IPS DF 6.9 (cell line): Measurements from ENCODE around the gene THOC1.
"Not testable (repeated sequence)": the region's sequence is repeated elsewhere in the genome, so short reads cannot be mapped to it uniquely, and the experiment has no call there.

ENCODE experiments used
- DNase-seq: peaks from one replicate; pipeline ENCODE4 v3.0.0-alpha.2; 2013; ENCODE audit warnings: low read depth, low spot score
- H3K27ac ChIP-seq: one replicate; pipeline ENCODE4 v1.5.1; 2013; ENCODE audit warnings: low read length, control low read depth
- H3K27me3 ChIP-seq: 2 replicates; pipeline ENCODE4 v1.6.1; 2013; ENCODE audit warnings: mild to moderate bottlenecking, low read length; ENCODE audit not compliant: control insufficient read depth, insufficient read depth
- H3K36me3 ChIP-seq: 2 replicates; pipeline ENCODE4 v1.6.1; 2013; ENCODE audit warnings: low read length; ENCODE audit not compliant: control insufficient read depth, insufficient read depth
- H3K4me1 ChIP-seq: 2 replicates; pipeline ENCODE4 v1.6.1; 2013; ENCODE audit warnings: low read length; ENCODE audit not compliant: control insufficient read depth, insufficient read depth
- H3K4me3 ChIP-seq: 2 replicates; pipeline ENCODE4 v1.5.1; 2013; ENCODE audit warnings: mild to moderate bottlenecking, low read length
- H3K9me3 ChIP-seq: 2 replicates; pipeline ENCODE4 v1.6.1; 2013; ENCODE audit warnings: low read length, inconsistent platforms; ENCODE audit not compliant: control insufficient read depth, insufficient read depth
- WGBS: extraction: QIAGEN DNeasy Blood & Tissue Kit; methylation state at CpG from one replicate; pipeline ENCODE4 v1.1.7; 2013; ENCODE audit warnings: mixed read lengths, missing lambda C conversion rate; ENCODE audit not compliant: insufficient read length, insufficient coverage; 5-methylcytosine and 5-hydroxymethylcytosine counted together

Gene THOC1

DNA sequence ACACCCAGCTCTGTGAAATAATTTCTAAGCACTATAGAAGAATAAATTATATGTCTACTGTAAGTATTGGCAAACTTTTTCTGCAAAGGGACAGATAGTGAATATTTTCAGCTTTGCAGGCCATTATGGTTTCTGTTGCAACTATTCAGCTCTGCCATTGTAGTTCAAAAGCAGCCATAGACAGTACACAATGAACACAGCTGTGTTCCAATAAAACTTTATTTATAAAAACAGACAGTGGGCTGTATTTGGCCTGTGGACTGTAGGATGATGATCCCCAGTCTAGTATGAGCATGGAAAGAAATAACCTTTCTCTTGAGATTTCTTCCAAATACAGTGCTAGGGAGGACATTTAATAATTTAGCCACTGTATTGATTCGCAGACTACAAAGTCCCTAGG, 35.2 kb upstream of the THOC1 start:
- peaks cover 3% of the 10 kb centered on the region; the same call in 1 of the 2 replicates for H3K4me1 ChIP-seq
- H3K4me3 ChIP-seq, result no peak overlapping the region
- no peaks in the 10 kb centered on the region for H3K36me3 ChIP-seq
- no peaks in the 10 kb centered on the region for H3K27me3 ChIP-seq
- no peak for DNase-seq
- WGBS, result no CpG with 5 or more reads among the region's 1 CpG
- no peaks in the 10 kb centered on the region for H3K9me3 ChIP-seq
- no peak overlapping the region for H3K27ac ChIP-seq

- peaks cover 3% of the 10 kb centered on the region; the same call in 1 of the 2 replicates for H3K4me1 ChIP-seq
- H3K27me3 ChIP-seq, result no peaks in the 10 kb centered on the region
- no peaks in the 10 kb centered on the region for H3K36me3 ChIP-seq
- no peaks in the 10 kb centered on the region for H3K9me3 ChIP-seq
- DNase-seq, result no peak
- no CpG with 5 or more reads among the region's 7 CpGs for WGBS
- no peak overlapping the region for H3K4me3 ChIP-seq
- no peak overlapping the region for H3K27ac ChIP-seq
Observed at GRCh38 chr18:302097-302496, 34.2 kb upstream of the THOC1 start.

GRCh38 chr18:297936-298335, 30.1 kb upstream of the THOC1 start:
- DNase-seq, result no peak
- H3K27ac ChIP-seq, result no peak overlapping the region
- H3K27me3 ChIP-seq, result no peaks in the 10 kb centered on the region
- no CpG with 5 or more reads among the region's 2 CpGs for WGBS
- H3K36me3 ChIP-seq, result no peaks in the 10 kb centered on the region
- no peak overlapping the region for H3K4me3 ChIP-seq
- no peaks in the 10 kb centered on the region for H3K9me3 ChIP-seq
- no peaks in the 10 kb centered on the region for H3K4me1 ChIP-seq

DNA sequence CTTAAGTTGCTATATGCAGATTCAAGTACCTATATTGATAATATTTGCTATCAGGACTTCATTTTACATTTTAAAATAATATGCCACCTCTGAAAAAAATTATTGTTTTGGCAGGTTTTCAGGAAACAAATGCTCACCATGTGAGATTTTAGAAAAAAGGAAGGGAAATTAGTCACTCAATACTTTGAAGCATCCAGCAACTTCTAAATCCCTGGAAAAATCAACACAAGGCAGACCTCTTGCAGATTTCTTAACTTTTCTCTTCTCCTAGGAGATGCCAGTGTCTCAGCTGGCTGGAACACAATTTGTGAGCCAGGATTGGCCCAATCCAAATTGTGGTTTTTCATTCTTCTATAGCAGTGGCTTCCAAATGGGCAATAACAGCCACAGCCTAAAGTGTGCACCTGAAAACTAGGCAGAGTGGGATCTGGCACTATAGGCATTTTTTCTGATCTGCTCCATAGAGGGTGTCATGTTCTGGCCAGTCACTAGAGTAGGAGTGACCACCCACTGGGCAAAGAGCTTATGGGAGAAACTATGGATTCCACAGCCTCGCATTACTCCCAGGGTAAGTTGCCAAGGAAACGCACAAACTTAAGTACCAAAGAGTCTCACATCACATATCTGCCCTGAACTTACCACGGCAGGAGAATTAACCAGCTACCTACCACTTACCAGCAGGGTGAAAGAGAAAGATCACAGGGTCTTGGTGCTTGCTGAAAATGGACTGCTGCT, 28.1 kb upstream of the THOC1 start:
- H3K9me3 ChIP-seq, result no peaks in the 10 kb centered on the region
- no peaks in the 10 kb centered on the region for H3K4me1 ChIP-seq
- no peaks in the 10 kb centered on the region for H3K36me3 ChIP-seq
- DNase-seq, result no peak
- no peak overlapping the region for H3K27ac ChIP-seq
- H3K4me3 ChIP-seq, result no peak overlapping the region
- no peaks in the 10 kb centered on the region for H3K27me3 ChIP-seq
- no CpG with 5 or more reads among the region's 3 CpGs for WGBS

DNA sequence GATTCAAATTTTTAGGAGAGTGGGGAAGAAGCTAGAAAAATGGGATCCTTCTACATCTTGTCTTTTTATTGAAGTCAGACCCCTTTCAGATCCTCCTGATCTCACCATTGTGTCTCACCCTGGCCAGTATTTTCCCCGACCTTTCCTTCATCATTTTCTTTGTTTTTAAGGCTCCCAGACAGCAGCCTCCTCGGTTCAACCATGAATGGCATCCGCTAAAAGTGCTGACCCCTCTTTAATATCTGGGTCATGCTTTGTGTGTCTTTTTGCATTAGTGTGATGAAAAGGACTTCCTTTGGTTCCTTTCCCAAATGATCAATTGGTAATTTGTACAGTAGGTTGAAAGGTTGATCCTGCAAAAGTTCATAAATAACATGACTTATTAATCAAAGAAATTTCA, 26.7 kb upstream of the THOC1 start:
- Histone ChIP-seq H3K4me1 (no peaks in the 10 kb centered on the region), H3K9me3 (no peaks in the 10 kb centered on the region), H3K27me3 (no peaks in the 10 kb centered on the region), H3K4me3 (no peak overlapping the region), H3K27ac (no peak overlapping the region), H3K36me3 (no peaks in the 10 kb centered on the region)
- no CpG with 5 or more reads among the region's 3 CpGs for WGBS
- no peak for DNase-seq

GRCh38 chr18:293536-293935, 25.7 kb upstream of the THOC1 start:
- no peaks in the 10 kb centered on the region for H3K36me3 ChIP-seq
- no peaks in the 10 kb centered on the region for H3K9me3 ChIP-seq
- no peaks in the 10 kb centered on the region for H3K4me1 ChIP-seq
- no peaks in the 10 kb centered on the region for H3K27me3 ChIP-seq
- H3K27ac ChIP-seq, result no peak overlapping the region
- no CpG with 5 or more reads among the region's 4 CpGs for WGBS
- no peak for DNase-seq
- no peak overlapping the region for H3K4me3 ChIP-seq

DNA sequence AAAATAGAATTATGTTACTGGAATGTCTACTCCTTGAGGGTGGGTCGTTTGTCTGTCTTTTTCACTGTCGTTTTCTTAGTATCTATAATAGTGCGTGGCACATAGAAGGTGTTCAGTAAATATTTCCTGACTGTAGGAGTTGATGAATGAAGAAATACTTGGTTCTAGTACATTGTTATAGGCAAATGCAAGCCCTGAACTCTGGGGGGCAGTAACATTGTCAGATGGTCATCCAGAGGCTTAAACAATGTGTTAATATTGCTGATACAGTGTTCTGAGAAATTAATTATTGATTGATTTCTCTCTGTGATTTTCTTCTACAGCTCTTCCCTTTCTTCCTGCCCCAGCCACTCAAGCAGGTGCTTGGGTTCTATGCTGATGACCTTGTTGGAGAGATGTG, 24.4 kb upstream of the THOC1 start:
- Histone ChIP-seq H3K27me3 (no peaks in the 10 kb centered on the region), H3K4me3 (no peak overlapping the region), H3K36me3 (no peaks in the 10 kb centered on the region), H3K4me1 (no peaks in the 10 kb centered on the region), H3K27ac (no peak overlapping the region), H3K9me3 (no peaks in the 10 kb centered on the region)
- DNase-seq, result no peak
- no CpG with 5 or more reads among the region's 3 CpGs for WGBS

DNA sequence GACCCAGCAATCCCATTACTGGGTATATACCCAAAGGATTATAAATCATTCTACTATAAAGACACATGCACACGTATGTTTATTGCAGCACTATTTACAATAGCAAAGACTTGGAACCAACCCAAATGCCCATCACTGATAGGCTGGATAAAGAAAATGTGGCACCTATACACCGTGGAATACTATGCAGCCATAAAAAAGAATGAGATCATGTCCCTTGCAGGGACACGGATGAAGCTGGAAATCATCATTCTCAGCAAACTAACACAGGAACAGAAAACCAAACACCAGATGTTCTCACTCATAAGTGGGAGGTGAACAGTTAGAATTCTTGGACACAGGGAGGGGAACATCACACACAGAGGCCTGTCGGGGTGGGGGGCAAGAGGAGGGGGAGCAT, 22.1 kb upstream of the THOC1 start:
- not testable (repeated sequence) for H3K9me3 ChIP-seq, H3K27me3 ChIP-seq, H3K27ac ChIP-seq, H3K4me1 ChIP-seq, H3K36me3 ChIP-seq, H3K4me3 ChIP-seq, DNase-seq
- WGBS, result no CpG with 5 or more reads among the region's 4 CpGs

GRCh38 chr18:289026-289425, 21.2 kb upstream of the THOC1 start:
- no peaks in the 10 kb centered on the region for H3K36me3 ChIP-seq
- no peaks in the 10 kb centered on the region for H3K4me1 ChIP-seq
- H3K27ac ChIP-seq, result no peak overlapping the region
- H3K4me3 ChIP-seq, result no peak overlapping the region
- no peaks in the 10 kb centered on the region for H3K9me3 ChIP-seq
- no CpG with 5 or more reads among the region's 1 CpG for WGBS
- no peak for DNase-seq
- no peaks in the 10 kb centered on the region for H3K27me3 ChIP-seq

- no peaks in the 10 kb centered on the region for H3K27me3 ChIP-seq
- H3K27ac ChIP-seq, result no peak overlapping the region
- no peak for DNase-seq
Observed at GRCh38 chr18:286515-287310, 18.9 kb upstream of the THOC1 start.

More at GRCh38 chr18:286515-287310, 18.9 kb upstream of the THOC1 start:
- H3K36me3 ChIP-seq, result no peaks in the 10 kb centered on the region
- no peaks in the 10 kb centered on the region for H3K4me1 ChIP-seq
- H3K4me3 ChIP-seq, result no peak overlapping the region
- H3K9me3 ChIP-seq, result no peaks in the 10 kb centered on the region
- no CpG with 5 or more reads among the region's 8 CpGs for WGBS
